Astrocyte of the cerebellum (primary cell): ENCODE results near the gene TPR.

Source experiments
- DNase-seq: peaks from one replicate; pipeline ENCODE4 v3.0.0-alpha.2; 2011; ENCODE audit warnings: low read depth
- H3K4me3 ChIP-seq: 2 replicates; pipeline ENCODE4 v1.5.1; 2011; ENCODE audit warnings: mild to moderate bottlenecking, low read depth, low read length, moderate library complexity
- in situ Hi-C: cut with HindIII; loops from 2 replicates; pipeline ENCODE4 v1.10.0; 2017; ENCODE audit warnings: low sequenced_read_pairs
- TF ChIP-seq, protein P1 (sequence below): IDR thresholded peaks from 2 replicates; pipeline ENCODE4 v1.5.1; 2012; ENCODE audit warnings: low read length, low read depth, moderate library complexity, mild to moderate bottlenecking; ENCODE audit errors: missing control alignments

TPR gene

DNA sequence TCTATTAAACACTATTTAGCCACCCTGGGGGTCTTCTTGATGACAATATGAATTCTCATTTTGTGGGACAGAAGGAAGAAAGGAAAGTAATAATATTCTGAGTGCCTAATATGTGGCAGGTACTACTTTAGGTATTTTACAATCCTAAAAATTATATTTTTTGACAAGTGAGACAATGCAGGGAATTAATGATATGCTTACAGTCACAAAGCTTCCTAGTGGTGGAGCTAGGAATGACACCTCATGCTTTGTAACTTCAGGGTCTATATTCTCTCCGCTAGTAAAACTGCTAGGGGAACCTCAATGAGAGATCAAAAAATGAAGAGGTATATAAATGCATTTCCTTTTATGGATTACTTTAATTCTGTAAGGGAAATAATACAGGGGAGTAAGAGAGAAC is 44.3 kb downstream of the TPR start:
- in situ Hi-C loops: no loop called here
- no peak for DNase-seq
- no peak overlapping the region for H3K4me3 ChIP-seq
- TF ChIP-seq, protein P1, sequence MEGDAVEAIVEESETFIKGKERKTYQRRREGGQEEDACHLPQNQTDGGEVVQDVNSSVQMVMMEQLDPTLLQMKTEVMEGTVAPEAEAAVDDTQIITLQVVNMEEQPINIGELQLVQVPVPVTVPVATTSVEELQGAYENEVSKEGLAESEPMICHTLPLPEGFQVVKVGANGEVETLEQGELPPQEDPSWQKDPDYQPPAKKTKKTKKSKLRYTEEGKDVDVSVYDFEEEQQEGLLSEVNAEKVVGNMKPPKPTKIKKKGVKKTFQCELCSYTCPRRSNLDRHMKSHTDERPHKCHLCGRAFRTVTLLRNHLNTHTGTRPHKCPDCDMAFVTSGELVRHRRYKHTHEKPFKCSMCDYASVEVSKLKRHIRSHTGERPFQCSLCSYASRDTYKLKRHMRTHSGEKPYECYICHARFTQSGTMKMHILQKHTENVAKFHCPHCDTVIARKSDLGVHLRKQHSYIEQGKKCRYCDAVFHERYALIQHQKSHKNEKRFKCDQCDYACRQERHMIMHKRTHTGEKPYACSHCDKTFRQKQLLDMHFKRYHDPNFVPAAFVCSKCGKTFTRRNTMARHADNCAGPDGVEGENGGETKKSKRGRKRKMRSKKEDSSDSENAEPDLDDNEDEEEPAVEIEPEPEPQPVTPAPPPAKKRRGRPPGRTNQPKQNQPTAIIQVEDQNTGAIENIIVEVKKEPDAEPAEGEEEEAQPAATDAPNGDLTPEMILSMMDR: peak; percentile 51

DNA sequence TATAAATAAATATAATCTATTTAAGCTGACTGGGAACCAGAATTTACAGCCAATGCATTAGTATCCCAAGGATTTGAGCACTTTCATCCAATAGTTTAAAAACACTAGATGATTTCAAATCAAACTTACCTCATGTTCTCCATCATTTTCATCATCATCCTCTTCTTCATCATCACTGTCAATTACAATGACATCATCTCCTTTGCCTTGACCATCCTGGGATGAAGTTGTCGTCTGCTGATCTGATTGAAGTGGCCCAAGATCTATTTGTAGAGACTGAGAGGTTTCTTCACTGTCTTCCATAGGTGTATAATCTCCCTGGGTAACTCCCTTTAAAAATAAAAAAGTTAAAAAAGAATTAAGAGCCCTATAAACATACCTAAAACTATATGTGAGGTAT is 47.7 kb downstream of the TPR start:
- TF ChIP-seq, protein P1: no peak
- H3K4me3 ChIP-seq: no peak overlapping the region
- in situ Hi-C loops: no loop called here
- no peak for DNase-seq

DNA sequence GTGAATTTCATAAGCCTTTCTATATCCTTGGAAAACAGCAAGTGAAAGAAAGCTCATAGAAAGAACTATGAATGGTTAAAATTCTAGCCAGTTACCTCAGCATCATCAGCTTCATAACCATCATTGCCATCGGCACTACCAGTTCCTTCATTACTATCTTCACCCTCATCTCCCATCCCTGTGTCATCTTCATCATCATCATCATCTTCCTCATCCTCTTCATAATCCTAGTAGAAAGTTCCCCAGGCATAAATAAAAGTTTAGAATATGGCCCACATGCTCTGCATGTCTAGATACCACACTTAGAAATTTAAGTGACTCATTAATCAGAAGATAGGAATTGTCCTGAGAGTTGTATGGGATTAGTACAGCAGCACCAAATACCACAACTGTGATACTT is 49.0 kb downstream of the TPR start:
- DNase-seq: no peak
- in situ Hi-C loops: no loop called here
- TF ChIP-seq, protein P1: no peak
- H3K4me3 ChIP-seq: no peak overlapping the region

DNA sequence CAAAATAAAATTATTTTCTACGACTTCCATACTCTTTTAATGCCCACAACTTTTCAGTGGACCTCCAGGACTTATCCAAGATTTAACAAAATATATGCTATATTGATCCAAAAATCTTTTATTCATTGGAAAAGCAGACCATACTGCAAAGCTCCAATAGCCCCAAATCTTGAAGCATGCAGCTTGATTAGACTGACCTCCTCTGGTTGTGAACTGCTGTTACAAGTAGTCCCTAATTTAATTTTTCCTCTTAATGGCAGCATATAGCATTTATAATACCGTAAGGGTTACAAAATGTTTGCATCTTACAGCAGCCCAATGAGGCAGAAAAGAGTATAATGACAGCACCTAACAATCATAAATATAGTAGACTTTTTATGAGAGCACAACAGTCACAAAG is 49.8 kb downstream of the TPR start:
- H3K4me3 ChIP-seq: no peak overlapping the region
- peak; percentile 1 for DNase-seq
- TF ChIP-seq, protein P1: peak; percentile 50
- in situ Hi-C loops: no loop called here

DNA sequence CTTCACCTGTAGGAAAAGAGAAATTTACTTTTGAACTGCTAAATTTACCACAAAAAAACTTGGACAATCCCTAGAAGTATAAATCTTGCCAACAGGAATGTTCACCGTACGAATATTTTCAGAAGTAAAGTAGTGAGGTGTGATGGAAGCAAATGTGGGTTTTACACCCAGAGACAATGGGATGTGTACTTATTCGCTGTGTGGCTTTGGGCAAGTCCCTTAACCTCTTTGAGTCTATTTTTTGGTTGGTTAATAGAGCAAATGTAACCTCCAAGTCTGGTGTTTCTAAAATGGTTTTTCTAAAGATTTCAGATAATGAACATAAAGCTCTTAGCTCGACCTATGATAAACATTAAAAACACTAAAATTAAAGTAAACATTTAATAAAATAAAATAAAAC is 51.2 kb downstream of the TPR start:
- TF ChIP-seq, protein P1: no peak
- H3K4me3 ChIP-seq: no peak overlapping the region
- no peak for DNase-seq
- in situ Hi-C loops: no loop called here

DNA sequence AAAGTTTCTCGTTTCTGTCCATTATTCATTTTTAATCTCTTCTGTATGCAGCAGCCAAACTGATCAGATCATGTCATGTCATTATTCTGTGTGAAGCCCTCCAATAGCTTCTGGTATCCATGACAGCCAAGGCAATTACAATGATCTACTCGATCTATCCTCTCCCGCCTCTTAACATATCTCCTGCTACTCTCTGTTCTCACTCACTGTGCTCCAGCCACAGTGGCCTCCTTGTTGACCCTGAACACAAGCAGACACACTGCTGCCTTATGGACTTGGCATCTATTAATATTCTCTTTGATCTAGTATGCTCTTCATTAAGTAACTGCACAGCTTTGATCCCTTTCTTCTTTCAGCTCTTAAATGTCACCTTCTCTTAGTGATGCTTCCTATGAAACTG is 59.5 kb downstream of the TPR start:
- DNase-seq: no peak
- no peak overlapping the region for H3K4me3 ChIP-seq
- in situ Hi-C loops: no loop called here
- TF ChIP-seq, protein P1: no peak

DNA sequence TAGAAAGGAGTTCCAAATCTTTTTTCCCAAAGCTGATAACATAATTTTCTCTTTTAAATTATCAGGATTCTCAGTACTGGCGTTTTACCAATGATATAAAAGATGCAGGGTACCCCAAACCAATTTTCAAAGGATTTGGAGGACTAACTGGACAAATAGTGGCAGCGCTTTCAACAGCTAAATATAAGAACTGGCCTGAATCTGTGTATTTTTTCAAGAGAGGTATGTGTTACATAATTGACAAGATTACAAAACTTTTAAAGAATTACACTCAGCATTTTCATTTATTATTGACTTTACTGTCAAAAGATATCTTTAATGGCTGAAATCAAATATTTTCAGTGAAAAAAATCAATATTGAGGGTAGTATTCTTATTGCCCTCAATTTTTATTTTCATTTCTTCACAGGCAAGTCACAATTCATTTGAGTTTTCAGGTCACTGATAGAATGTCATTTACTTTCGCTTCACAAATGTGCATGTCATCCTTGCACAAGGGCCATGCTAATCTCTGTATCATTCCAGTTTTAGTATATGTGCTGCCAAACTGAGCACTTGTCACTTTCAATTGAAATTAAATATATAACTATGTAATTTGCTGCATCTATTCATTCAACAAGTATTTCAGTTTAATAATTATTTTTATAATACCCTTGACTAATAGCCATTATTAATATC is 63.5 kb downstream of the TPR start:
- no peak overlapping the region for H3K4me3 ChIP-seq
- TF ChIP-seq, protein P1: no peak
- no peak for DNase-seq
- in situ Hi-C loops: no loop called here
